Epithelial cell of proximal tubule (primary cell): ENCODE data around the gene LEMD2. TPM values are rescaled to one million over a fixed set of nuclear protein-coding genes. Genes with fewer than 3 reads are reported as not detected.

Experiments
- DNase-seq: peaks from one replicate; pipeline ENCODE4 v3.0.0-alpha.2; 2011; ENCODE audit warnings: low read depth
- H3K4me3 ChIP-seq: 2 replicates; pipeline ENCODE4 v1.5.1; 2011; ENCODE audit warnings: low read depth, mild to moderate bottlenecking, low read length
- CTCF ChIP-seq: conservative IDR thresholded peaks from 2 replicates; pipeline ENCODE4 v1.5.1; 2012; ENCODE audit warnings: low read depth, mild to moderate bottlenecking, low read length
- total RNA-seq: library from RNA; depleted of rRNA; stranded (reverse); fragments of >200 nt; gene quantifications from 2 replicates; pipeline ENCODE4 v1.2.3, GENCODE V29; 2015

Gene LEMD2
- total RNA-seq, 1 donor from 2014 or later: 42.0 TPM

DNA sequence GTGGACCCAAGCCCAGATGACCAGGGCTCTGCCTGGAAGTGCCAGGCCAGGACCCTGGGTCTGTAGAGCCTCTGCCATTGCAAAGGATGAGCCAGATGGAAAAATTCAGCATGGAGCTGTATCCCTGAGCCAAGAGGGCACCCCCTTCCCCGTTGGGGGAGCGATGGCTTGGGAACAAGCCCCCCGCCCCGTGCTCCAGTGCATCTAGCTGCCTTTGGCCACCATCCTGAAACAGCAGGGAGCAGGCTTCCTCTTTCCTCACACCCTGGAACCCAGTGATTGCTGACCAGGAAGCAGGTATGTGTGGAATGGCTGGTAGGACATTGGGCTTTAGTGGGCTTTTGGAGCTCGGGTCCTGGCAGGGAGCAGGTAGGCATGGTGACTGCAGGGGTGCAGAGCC, 12.7 kb upstream of the LEMD2 start:
- DNase-seq: no peak
- TF ChIP-seq CTCF: no peak
- H3K4me3 ChIP-seq: no peak overlapping the region

GRCh38 chr6:33800248-33800969, 11.5 kb upstream of the LEMD2 start:
- H3K4me3 ChIP-seq: no peak overlapping the region
- no peak for TF ChIP-seq CTCF
- no peak for DNase-seq

DNA sequence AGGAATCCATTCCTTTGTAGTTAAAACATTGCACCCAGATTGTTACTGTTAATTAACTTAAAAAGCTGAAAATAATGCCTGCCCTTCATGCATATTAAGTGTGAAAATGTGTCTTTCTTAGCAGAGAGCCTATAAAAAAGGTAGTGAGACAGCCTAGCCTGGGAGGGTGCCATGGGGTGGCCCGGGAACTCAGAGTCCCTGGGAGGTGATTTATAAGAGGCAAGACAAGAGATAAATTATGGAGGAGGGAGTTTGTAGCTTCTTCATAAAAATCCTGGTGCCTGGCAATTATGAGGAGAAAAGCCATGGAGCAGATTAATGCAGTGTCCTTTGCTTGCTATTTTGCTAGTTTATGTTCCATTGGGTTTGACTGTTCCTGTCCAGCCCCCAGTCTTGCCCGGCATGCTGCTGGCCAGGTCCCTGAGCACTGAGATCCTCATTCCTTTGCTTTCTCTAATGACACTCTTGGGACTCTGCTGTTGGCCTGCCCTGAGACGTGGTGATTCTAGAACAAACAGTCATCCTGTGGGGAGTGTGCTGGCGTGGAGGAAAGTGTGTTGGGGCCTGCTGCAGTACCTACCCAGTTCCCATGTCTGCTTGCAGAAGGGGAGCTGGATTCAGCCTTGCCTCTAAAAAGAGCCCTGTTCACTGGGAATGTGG, 10.7 kb upstream of the LEMD2 start:
- no peak for DNase-seq
- H3K4me3 ChIP-seq: no peak overlapping the region
- no peak for TF ChIP-seq CTCF

DNA sequence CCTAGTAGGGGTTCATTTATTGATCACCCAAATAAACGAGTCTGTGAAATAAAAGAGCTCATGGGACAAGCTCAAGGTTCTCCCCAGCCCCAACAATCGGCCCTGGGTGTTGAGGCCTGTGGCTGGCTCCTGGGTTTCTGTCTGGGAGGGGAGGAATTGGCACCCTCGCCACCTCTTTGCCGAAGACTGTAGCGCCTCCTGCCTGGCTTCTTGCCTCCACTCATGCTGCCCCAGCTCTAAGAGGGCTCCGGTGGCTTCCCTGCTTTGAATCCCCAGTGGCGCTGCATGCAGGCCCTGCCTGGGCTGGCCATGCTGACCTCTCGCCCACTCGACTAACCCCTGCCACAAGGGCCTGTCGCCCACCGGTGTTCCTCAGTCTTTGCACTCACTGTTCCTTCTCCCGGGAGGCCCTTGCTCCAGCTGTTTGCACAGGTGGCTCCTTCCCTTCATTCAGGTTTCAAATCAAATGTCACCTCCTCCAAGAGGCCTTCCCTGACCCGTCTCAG, 9.5 kb upstream of the LEMD2 start:
- no peak for DNase-seq
- TF ChIP-seq CTCF: no peak
- no peak overlapping the region for H3K4me3 ChIP-seq

DNA sequence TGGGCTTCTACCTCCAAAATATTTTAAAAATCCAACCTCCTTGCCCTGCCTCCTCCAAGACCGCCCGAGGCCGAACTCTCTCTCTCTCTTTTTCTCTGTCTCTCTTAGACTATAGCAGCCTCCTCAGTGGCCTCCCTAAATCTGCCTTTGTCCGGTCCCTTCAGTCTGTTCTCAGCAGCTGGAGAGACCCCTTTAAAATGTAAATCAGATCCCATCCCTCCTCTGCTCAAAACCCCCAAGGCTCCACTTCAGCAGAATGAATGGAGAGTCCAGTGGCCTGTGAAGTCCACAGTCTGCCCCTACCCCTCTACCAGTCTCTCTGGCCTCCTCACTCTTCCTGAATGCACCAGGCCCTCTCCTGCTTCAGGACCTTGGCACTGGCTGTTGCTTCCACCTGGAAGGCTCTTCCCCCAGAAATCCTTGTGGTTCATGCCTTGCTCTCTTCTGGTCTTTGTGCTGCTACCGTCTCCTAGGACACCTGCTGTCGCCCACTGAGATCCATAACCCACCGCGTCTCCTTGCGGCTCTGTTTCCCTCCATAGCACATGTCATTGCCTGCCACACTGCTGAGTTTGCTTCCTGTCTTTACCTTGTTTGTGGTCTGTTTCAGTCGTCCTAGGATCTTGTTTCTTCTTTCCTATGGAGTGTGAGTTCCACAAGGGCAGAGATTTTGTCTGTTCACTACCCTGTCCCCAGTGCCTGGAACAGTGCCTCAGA, 8.9 kb upstream of the LEMD2 start:
- H3K4me3 ChIP-seq: no peak overlapping the region
- DNase-seq: no peak
- no peak for TF ChIP-seq CTCF

- H3K4me3 ChIP-seq: no peak overlapping the region
- no peak for DNase-seq
- TF ChIP-seq CTCF: no peak
These were observed 6.1 kb upstream of the LEMD2 start for GRCh38 chr6:33794910-33795623.
